HG03159 (cell line): ENCODE results near the gene CORO6.
A peak's percentile ranks its signal among the peaks of the same experiment; 100 is the strongest.
"Not testable (repeated sequence)": the region's sequence is repeated elsewhere in the genome, so short reads cannot be mapped to it uniquely, and the experiment has no call there.

ENCODE experiments used
- ATAC-seq: cut with Tn5 transposase; IDR thresholded peaks from one replicate; pipeline ENCODE4 v1.9.1; 2021; ENCODE audit warnings: mild to moderate bottlenecking, moderate library complexity; ENCODE audit not compliant: unreplicated experiment

CORO6 gene

GRCh38 chr17:29622337-29623282 lies at the start of gene CORO6:
Gene CORO6 (minus strand): TSS chr17:29622912. CDS start chr17:29621421, 1,491 bp downstream.
- peak; percentile 55 for ATAC-seq

- ATAC-seq, result no peak
Measured at GRCh38 chr17:29671661-29672060, 48.9 kb upstream of the CORO6 start.

GRCh38 chr17:29669266-29669665 lies 46.6 kb upstream of the CORO6 start:
- ATAC-seq, result no peak

GRCh38 chr17:29667969-29668368 lies 45.3 kb upstream of the CORO6 start:
- ATAC-seq, result no peak

GRCh38 chr17:29665481-29665810 lies 42.7 kb upstream of the CORO6 start:
- ATAC-seq, result no peak

- no peak for ATAC-seq
Measured at GRCh38 chr17:29664743-29665480, 42.2 kb upstream of the CORO6 start.

- ATAC-seq, result no peak
Measured at GRCh38 chr17:29663155-29663554, 40.4 kb upstream of the CORO6 start.

GRCh38 chr17:29661213-29661612 lies 38.5 kb upstream of the CORO6 start:
- ATAC-seq, result no peak

- no peak for ATAC-seq
Measured at GRCh38 chr17:29659155-29659554, 36.4 kb upstream of the CORO6 start.

GRCh38 chr17:29655323-29655722 lies 32.6 kb upstream of the CORO6 start:
- ATAC-seq, result no peak

GRCh38 chr17:29653995-29654714 lies 31.4 kb upstream of the CORO6 start:
- no peak for ATAC-seq

- no peak for ATAC-seq
Measured at GRCh38 chr17:29652976-29653375, 30.3 kb upstream of the CORO6 start.

- ATAC-seq, result not testable (repeated sequence)
Measured at GRCh38 chr17:29651913-29652312, 29.2 kb upstream of the CORO6 start.

- no peak for ATAC-seq
Measured at GRCh38 chr17:29650396-29650795, 27.7 kb upstream of the CORO6 start.

- ATAC-seq, result no peak
Measured at GRCh38 chr17:29649359-29649758, 26.6 kb upstream of the CORO6 start.

- ATAC-seq, result no peak
Measured at GRCh38 chr17:29648005-29648404, 25.3 kb upstream of the CORO6 start.

GRCh38 chr17:29645515-29646051 lies 22.9 kb upstream of the CORO6 start:
- no peak for ATAC-seq

GRCh38 chr17:29643817-29644160 lies 21.1 kb upstream of the CORO6 start:
- ATAC-seq, result no peak

- ATAC-seq, result no peak
Measured at GRCh38 chr17:29642171-29642611, 19.5 kb upstream of the CORO6 start.

GRCh38 chr17:29640981-29641642 lies 18.4 kb upstream of the CORO6 start:
- no peak for ATAC-seq

- ATAC-seq, result no peak
Measured at GRCh38 chr17:29640413-29640812, 17.7 kb upstream of the CORO6 start.
